ENCODE measurements around the gene LRMDA.

- no peak for TF ChIP-seq CTCF (IDR thresholded peaks at IDR 0.05)
- TF ChIP-seq POLR2A (IDR thresholded peaks at IDR 0.05): no peak
These were observed 585.8 kb downstream of the LRMDA start for GRCh38 chr10:76017026-76017732.

Measured in tibial nerve (tissue), 3 donors.